GM18498 (cell line): ENCODE measurements around the gene ZNF592.
"Not testable (repeated sequence)": the region's sequence is repeated elsewhere in the genome, so short reads cannot be mapped to it uniquely, and the experiment has no call there.

ENCODE experiments used
- ATAC-seq: cut with Tn5 transposase; IDR thresholded peaks from one replicate; pipeline ENCODE4 v1.9.1; 2021; ENCODE audit warnings: mild to moderate bottlenecking, moderate library complexity; ENCODE audit not compliant: unreplicated experiment

Gene ZNF592

GRCh38 chr15:84845631-84846030 is 97.2 kb downstream of the ZNF592 start:
- ATAC-seq, result not testable (repeated sequence)

DNA sequence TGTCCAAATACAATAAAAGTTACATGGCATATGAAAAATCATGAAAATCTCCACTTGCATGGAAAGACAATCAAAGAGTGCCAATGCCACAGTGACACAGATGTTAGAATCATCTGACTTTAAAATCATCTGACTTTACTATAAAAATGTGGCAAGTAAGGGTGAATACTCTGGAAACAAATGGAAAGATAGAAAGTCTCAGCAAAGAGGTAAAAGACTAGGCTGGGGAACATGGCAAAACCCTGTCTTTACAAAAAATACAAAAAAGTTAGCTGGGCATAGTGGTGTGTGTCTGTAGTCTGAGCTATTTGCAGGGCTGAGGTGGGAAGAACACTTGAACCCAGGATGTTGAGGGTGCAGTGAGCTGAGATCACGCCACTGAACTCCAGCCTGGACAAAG is 97.9 kb downstream of the ZNF592 start:
- no peak for ATAC-seq

- no peak for ATAC-seq
Measured at GRCh38 chr15:84847382-84847781, 99.0 kb downstream of the ZNF592 start.

GRCh38 chr15:84852212-84852611 is 103.8 kb downstream of the ZNF592 start:
- ATAC-seq, result no peak

DNA sequence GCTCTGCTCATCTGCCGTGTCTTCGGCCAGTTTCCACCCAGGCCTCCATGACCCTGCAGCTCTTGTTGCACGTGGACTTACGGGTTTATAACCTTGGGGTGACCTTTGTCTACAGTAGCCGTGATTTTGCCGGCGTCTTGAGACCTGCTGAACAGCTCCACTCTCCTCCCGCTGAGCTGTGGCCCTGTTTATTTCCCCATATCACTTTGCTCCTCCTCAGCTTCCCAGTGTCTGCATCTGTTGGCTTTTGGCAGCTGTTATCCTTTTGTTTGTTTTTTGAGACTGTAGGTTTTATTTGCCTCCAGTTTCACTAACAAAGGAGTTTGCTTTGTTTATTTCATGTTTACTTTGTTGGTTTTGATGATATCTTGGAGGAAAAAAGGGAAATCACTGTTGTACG is 106.7 kb downstream of the ZNF592 start:
- ATAC-seq, result no peak

GRCh38 chr15:84855765-84856164 is 107.4 kb downstream of the ZNF592 start:
- no peak for ATAC-seq
